HCT116 (cell line): Measurements from ENCODE around the gene FGF3. TPM values are rescaled to one million over a fixed set of nuclear protein-coding genes. Genes with fewer than 3 reads are reported as not detected.

Experiments
- ATAC-seq: fragments of 200-7000 bp; cut with Tn5 transposase; 2 replicates; pipeline ENCODE4 v1.9.1; 2020; ENCODE audit warnings: mild to moderate bottlenecking, moderate library complexity
- BruUV-seq: library from RNA; stranded (reverse); fragments of 400-500 nt; replicated peaks from 2 replicates; lab custom pipeline; 2021; lab: Mats Ljungman, UMichigan
- CTCF ChIA-PET: fragments of 300-600 bp; sonication (Branson Sonifier 250); formaldehyde crosslinking; loops from one replicate; lab custom pipeline; 2021; ENCODE audit warnings: antibody characterized with exemption; lab: Charles Lee
- POLR2A ChIA-PET: fragments of 300-600, 350-600 bp; sonication (Branson Sonifier 250); formaldehyde crosslinking; loops from one replicate; lab custom pipeline; 2021; ENCODE audit warnings: antibody characterized with exemption; lab: Charles Lee
- RAD21 ChIA-PET, 2 experiments: fragments of 300-600 bp; sonication (Branson Sonifier 250); formaldehyde crosslinking; loops; one replicate each; lab custom pipeline; 2023; ENCODE audit warnings: low total read pairs in 2 of 2; ENCODE audit not compliant: uncharacterized antibody in 2 of 2, unreplicated experiment in 2 of 2, low non-redundant PET in 1 of 2; lab: Charles Lee
- DNase-seq: peaks from one replicate; pipeline ENCODE4 v3.0.0-alpha.2; 2010; ENCODE audit warnings: low read depth, low spot score
- H2AFZ ChIP-seq: fragments of 200-600 bp; shearing (Covaris generic), sonication (generic); 2 replicates; pipeline ENCODE4 v1.6.1; 2017; ENCODE audit warnings: low read depth, mixed run types, mixed read lengths, antibody characterized with exemption, low read length; ENCODE audit not compliant: poor library complexity, severe bottlenecking
- H3K27ac ChIP-seq: 2 replicates; pipeline ENCODE4 v1.5.1; 2012; ENCODE audit warnings: low read depth, low read length
- H3K27me3 ChIP-seq: fragments of 200-600 bp; sonication (generic); 2 replicates; pipeline ENCODE4 v1.6.1; 2016; ENCODE audit warnings: mixed run types, low read length, mixed read lengths; ENCODE audit not compliant: insufficient read depth
- H3K36me3 ChIP-seq, 2 experiments: fragments of 200-500 bp in 1 of 2; fragments of 200-600 bp in 1 of 2; sonication (Bioruptor generic) in 1 of 2; sonication (generic) in 1 of 2; 2 replicates each; pipeline versions ENCODE4 v1.5.1 to v1.6.1; 2014 to 2016; ENCODE audit warnings: low read length in 2 of 2, inconsistent platforms in 1 of 2, mixed read lengths in 1 of 2, mixed run types in 1 of 2; ENCODE audit not compliant: insufficient read depth in 2 of 2, control insufficient read depth in 1 of 2
- H3K4me1 ChIP-seq, 2 experiments: fragments of 200-600 bp in 1 of 2; sonication (generic) in 1 of 2; 2 replicates each; pipeline versions ENCODE4 v1.5.1 to v1.6.1; 2012 to 2017; ENCODE audit warnings: low read length in 2 of 2, inconsistent platforms in 1 of 2, mild to moderate bottlenecking in 1 of 2, mixed read lengths in 1 of 2, mixed run types in 1 of 2, moderate library complexity in 1 of 2; ENCODE audit not compliant: insufficient read depth in 2 of 2, control insufficient read depth in 1 of 2
- H3K4me2 ChIP-seq: fragments of 200-600 bp; sonication (generic); 2 replicates; pipeline ENCODE4 v1.6.1; 2017; ENCODE audit warnings: mixed run types, low read length, mixed read lengths
- H3K4me3 ChIP-seq, 2 experiments: fragments of 200-600 bp in 1 of 2; sonication (generic) in 1 of 2; replicated peaks in 1 of 2; 2 replicates each; pipeline ENCODE4 v1.5.1; 2011 to 2016; ENCODE audit warnings: low read length in 2 of 2, control low read depth in 1 of 2, low read depth in 1 of 2, mild to moderate bottlenecking in 1 of 2, mixed read lengths in 1 of 2, mixed run types in 1 of 2
- H3K79me2 ChIP-seq: fragments of 200-600 bp; sonication (generic); 2 replicates; pipeline ENCODE4 v1.6.1; 2017; ENCODE audit warnings: mild to moderate bottlenecking, mixed run types, low read length, moderate library complexity, mixed read lengths; ENCODE audit not compliant: insufficient read depth
- H3K9ac ChIP-seq: fragments of 200-600 bp; sonication (generic); 2 replicates; pipeline ENCODE4 v1.6.1; 2016; ENCODE audit warnings: low read length, mixed read lengths
- H3K9me2 ChIP-seq: fragments of 200-600 bp; sonication (generic), shearing (Covaris generic); 2 replicates; pipeline ENCODE4 v1.6.1; 2017; ENCODE audit warnings: mixed run types, mild to moderate bottlenecking, moderate library complexity; ENCODE audit not compliant: insufficient read depth
- H3K9me3 ChIP-seq, 2 experiments: fragments of 200-500 bp in 1 of 2; fragments of 200-600 bp in 1 of 2; sonication (Bioruptor generic) in 1 of 2; sonication (generic) in 1 of 2; 2 replicates each; pipeline ENCODE4 v1.6.1; 2014 to 2017; ENCODE audit warnings: low read length in 2 of 2, mixed read lengths in 2 of 2, inconsistent platforms in 1 of 2, low read depth in 1 of 2, mild to moderate bottlenecking in 1 of 2, mixed run types in 1 of 2, moderate library complexity in 1 of 2; ENCODE audit not compliant: control insufficient read depth in 1 of 2, insufficient read depth in 1 of 2
- H4K20me1 ChIP-seq: fragments of 200-600 bp; sonication (generic), shearing (Covaris generic); 2 replicates; pipeline ENCODE4 v1.6.1; 2017; ENCODE audit warnings: mixed run types, mild to moderate bottlenecking, moderate library complexity; ENCODE audit not compliant: insufficient read depth
- CBX3 ChIP-seq: IDR thresholded peaks from 2 replicates; pipeline ENCODE4 v1.6.1; 2012; ENCODE audit warnings: low read depth
- CEBPB ChIP-seq: IDR thresholded peaks from 2 replicates; pipeline ENCODE4 v1.6.1; 2012; ENCODE audit warnings: low read depth
- EGR1 ChIP-seq: IDR thresholded peaks from 2 replicates; pipeline ENCODE4 v1.6.1; 2012; ENCODE audit warnings: low read depth
- ELF1 ChIP-seq: IDR thresholded peaks from 2 replicates; pipeline ENCODE4 v1.6.1; 2012; ENCODE audit warnings: low read depth, borderline replicate concordance
- EZH2 ChIP-seq: fragments of 200-600 bp; sonication (generic); IDR thresholded peaks from 2 replicates; pipeline ENCODE4 v1.6.1; 2017; ENCODE audit warnings: antibody characterized with exemption, mixed run types
- EZH2phosphoT487 ChIP-seq: fragments of 200-600 bp; IDR thresholded peaks from 2 replicates; pipeline ENCODE4 v1.6.1; 2018; ENCODE audit warnings: antibody characterized with exemption, borderline replicate concordance
- JUND ChIP-seq: IDR thresholded peaks from 2 replicates; pipeline ENCODE4 v1.6.1; 2012
- MAX ChIP-seq: IDR thresholded peaks from 2 replicates; pipeline ENCODE4 v1.6.1; 2012
- POLR2A ChIP-seq: IDR thresholded peaks from 2 replicates; pipeline ENCODE4 v1.7.0; 2011; ENCODE audit warnings: borderline replicate concordance; ENCODE audit not compliant: insufficient read depth, insufficient read length; ENCODE audit errors: extremely low read depth
- POLR2AphosphoS5 ChIP-seq: IDR thresholded peaks from 2 replicates; pipeline ENCODE4 v1.6.1; 2011; ENCODE audit warnings: mild to moderate bottlenecking, low read depth, low read length, moderate library complexity
- RAD21 ChIP-seq: IDR thresholded peaks from 2 replicates; pipeline ENCODE4 v1.6.1; 2012; ENCODE audit warnings: low read depth, mild to moderate bottlenecking
- REST ChIP-seq: IDR thresholded peaks from 2 replicates; pipeline ENCODE4 v1.6.1; 2012; ENCODE audit warnings: low read depth
- SP1 ChIP-seq: IDR thresholded peaks from 2 replicates; pipeline ENCODE4 v1.6.1; 2012; ENCODE audit warnings: low read depth
- SRF ChIP-seq: IDR thresholded peaks from 2 replicates; pipeline ENCODE4 v1.6.1; 2012; ENCODE audit warnings: low read depth
- TCF7L2 ChIP-seq: IDR thresholded peaks from 2 replicates; pipeline ENCODE4 v1.7.0; 2011; ENCODE audit warnings: borderline replicate concordance, inconsistent platforms; ENCODE audit not compliant: insufficient read depth, insufficient read length; ENCODE audit errors: extremely low read depth
- YY1 ChIP-seq: IDR thresholded peaks from 2 replicates; pipeline ENCODE4 v1.6.1; 2011; ENCODE audit warnings: low read length, low read depth, moderate library complexity, mild to moderate bottlenecking; ENCODE audit not compliant: insufficient replicate concordance; ENCODE audit errors: extremely low read depth
- ZBTB33 ChIP-seq: IDR thresholded peaks from 2 replicates; pipeline ENCODE4 v1.6.1; 2011; ENCODE audit warnings: mild to moderate bottlenecking, low read length, moderate library complexity; ENCODE audit not compliant: insufficient replicate concordance; ENCODE audit errors: extremely low read depth
- ZFX ChIP-seq: fragments of 450-650 bp; IDR thresholded peaks from 2 replicates; pipeline ENCODE4 v1.6.1; 2017
- ZNF274 ChIP-seq: fragments of 200-500 bp; sonication (Bioruptor generic); IDR thresholded peaks from 2 replicates; pipeline ENCODE4 v1.6.1; 2014; ENCODE audit warnings: mild to moderate bottlenecking, low read depth, low read length, inconsistent platforms
- intact Hi-C: fragments of 100-400 bp; cut with micrococcal nuclease; formaldehyde crosslinking; loops from 2 replicates; pipeline ENCODE4 v1.10.0; 2022
- total RNA-seq: library from RNA; stranded (reverse); gene quantifications from one replicate; pipeline ENCODE4 v1.2.1, GENCODE V29; 2021; ENCODE audit not compliant: unreplicated experiment
- TF ChIP-seq, protein P1 (sequence below), 3 experiments: fragments of 200-600 bp in 1 of 3; sonication (generic) in 1 of 3; IDR thresholded peaks in 2 of 3; conservative IDR thresholded peaks in 1 of 3; 2 replicates each; pipeline ENCODE4 v1.5.1; 2012 to 2017; ENCODE audit warnings: low read depth in 2 of 3, low read length in 2 of 3, antibody characterized with exemption in 1 of 3, borderline replicate concordance in 1 of 3, control low read depth in 1 of 3, mild to moderate bottlenecking in 1 of 3, mixed read lengths in 1 of 3, mixed run types in 1 of 3, moderate library complexity in 1 of 3; ENCODE audit not compliant: insufficient read depth in 1 of 3

The FGF3 gene
- total RNA-seq, 1 experiment from 2014 or later = not detected

- TF ChIP-seq EZH2 = no peak
- TF ChIP-seq EGR1 = no peak
- TF ChIP-seq REST = no peak
- TF ChIP-seq, protein P1, sequence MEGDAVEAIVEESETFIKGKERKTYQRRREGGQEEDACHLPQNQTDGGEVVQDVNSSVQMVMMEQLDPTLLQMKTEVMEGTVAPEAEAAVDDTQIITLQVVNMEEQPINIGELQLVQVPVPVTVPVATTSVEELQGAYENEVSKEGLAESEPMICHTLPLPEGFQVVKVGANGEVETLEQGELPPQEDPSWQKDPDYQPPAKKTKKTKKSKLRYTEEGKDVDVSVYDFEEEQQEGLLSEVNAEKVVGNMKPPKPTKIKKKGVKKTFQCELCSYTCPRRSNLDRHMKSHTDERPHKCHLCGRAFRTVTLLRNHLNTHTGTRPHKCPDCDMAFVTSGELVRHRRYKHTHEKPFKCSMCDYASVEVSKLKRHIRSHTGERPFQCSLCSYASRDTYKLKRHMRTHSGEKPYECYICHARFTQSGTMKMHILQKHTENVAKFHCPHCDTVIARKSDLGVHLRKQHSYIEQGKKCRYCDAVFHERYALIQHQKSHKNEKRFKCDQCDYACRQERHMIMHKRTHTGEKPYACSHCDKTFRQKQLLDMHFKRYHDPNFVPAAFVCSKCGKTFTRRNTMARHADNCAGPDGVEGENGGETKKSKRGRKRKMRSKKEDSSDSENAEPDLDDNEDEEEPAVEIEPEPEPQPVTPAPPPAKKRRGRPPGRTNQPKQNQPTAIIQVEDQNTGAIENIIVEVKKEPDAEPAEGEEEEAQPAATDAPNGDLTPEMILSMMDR (IDR thresholded peaks at IDR 0.05 in 2 of 3, conservative IDR thresholded peaks at IDR 0.05 in 1 of 3; ENCODE audit: borderline replicate concordance in 1 of 3, insufficient read depth in 1 of 3, low read depth in 2 of 3, low read length in 2 of 3) = no peak
- TF ChIP-seq POLR2A = no peak
- no peak for TF ChIP-seq ELF1
- no peak for TF ChIP-seq POLR2AphosphoS5
- no peak for TF ChIP-seq SP1
- TF ChIP-seq SRF = no peak
- no peak for TF ChIP-seq MAX
- TF ChIP-seq ZNF274 = no peak
- no peak for TF ChIP-seq CEBPB
- TF ChIP-seq YY1 = no peak
- TF ChIP-seq EZH2phosphoT487 = no peak
- no peak for TF ChIP-seq ZBTB33
- TF ChIP-seq CBX3 = no peak
- TF ChIP-seq ZFX = no peak
- TF ChIP-seq TCF7L2 = no peak
- no peak for TF ChIP-seq RAD21
- TF ChIP-seq JUND = no peak
- Histone ChIP-seq H3K36me3 (no peaks in the 10 kb centered on the region), H2AFZ (no peak overlapping the region), H3K9ac (no peak overlapping the region), H3K9me3 (no peaks in the 10 kb centered on the region), H3K79me2 (no peaks in the 10 kb centered on the region), H3K4me3 (no peak overlapping the region), H3K4me1 (peaks cover 2 to 15% of the 10 kb centered on the region in 2 experiments), H4K20me1 (no peaks in the 10 kb centered on the region), H3K4me2 (no peak overlapping the region), H3K27ac (no peak overlapping the region), H3K9me2 (no peaks in the 10 kb centered on the region), H3K27me3 (no peaks in the 10 kb centered on the region)
- no peak for ATAC-seq
- no TSS peak for BruUV-seq
- POLR2A ChIA-PET = no interaction called here
- intact Hi-C loops = no loop called here
- CTCF ChIA-PET = no interaction called here
- DNase-seq = no peak
- RAD21 ChIA-PET = interaction anchor here in 1 of 2 experiments (0.6 kb wide), 1 partner anchor 8 kb away, joined by 3 read pairs; no protein-coding TSS in a partner anchor
Measured at GRCh38 chr11:69787457-69787856, 31.8 kb downstream of the FGF3 start.
